GM12801 (cell line): Measurements from ENCODE around the gene CFAP119.

ENCODE experiments used
- TF ChIP-seq, protein P1 (sequence below): IDR thresholded peaks from one replicate; pipeline ENCODE4 v1.5.1; 2011; ENCODE audit warnings: control low read depth; ENCODE audit not compliant: insufficient read length; ENCODE audit errors: extremely low read depth

Gene CFAP119

DNA sequence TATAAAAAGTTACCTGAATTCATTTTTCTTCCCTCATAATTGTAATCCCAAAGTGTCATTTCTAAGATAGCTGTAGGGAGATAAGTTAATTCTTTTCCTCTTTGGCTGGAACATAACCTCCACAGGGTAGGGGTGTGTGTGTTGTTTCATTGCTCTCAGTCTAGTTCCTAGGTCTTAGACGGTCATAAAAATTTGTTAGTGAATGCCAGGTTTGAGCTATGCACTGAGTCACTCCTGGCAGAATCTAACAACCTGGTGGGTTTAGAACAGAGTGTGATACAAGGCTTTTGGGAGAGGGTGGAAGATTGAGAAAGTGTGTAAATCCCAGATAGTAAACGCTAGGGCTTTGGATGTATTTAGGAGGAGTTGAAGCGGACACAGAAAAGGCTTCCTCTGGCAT lies 14.5 kb downstream of the CFAP119 start:
- TF ChIP-seq, protein P1, sequence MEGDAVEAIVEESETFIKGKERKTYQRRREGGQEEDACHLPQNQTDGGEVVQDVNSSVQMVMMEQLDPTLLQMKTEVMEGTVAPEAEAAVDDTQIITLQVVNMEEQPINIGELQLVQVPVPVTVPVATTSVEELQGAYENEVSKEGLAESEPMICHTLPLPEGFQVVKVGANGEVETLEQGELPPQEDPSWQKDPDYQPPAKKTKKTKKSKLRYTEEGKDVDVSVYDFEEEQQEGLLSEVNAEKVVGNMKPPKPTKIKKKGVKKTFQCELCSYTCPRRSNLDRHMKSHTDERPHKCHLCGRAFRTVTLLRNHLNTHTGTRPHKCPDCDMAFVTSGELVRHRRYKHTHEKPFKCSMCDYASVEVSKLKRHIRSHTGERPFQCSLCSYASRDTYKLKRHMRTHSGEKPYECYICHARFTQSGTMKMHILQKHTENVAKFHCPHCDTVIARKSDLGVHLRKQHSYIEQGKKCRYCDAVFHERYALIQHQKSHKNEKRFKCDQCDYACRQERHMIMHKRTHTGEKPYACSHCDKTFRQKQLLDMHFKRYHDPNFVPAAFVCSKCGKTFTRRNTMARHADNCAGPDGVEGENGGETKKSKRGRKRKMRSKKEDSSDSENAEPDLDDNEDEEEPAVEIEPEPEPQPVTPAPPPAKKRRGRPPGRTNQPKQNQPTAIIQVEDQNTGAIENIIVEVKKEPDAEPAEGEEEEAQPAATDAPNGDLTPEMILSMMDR = no peak

DNA sequence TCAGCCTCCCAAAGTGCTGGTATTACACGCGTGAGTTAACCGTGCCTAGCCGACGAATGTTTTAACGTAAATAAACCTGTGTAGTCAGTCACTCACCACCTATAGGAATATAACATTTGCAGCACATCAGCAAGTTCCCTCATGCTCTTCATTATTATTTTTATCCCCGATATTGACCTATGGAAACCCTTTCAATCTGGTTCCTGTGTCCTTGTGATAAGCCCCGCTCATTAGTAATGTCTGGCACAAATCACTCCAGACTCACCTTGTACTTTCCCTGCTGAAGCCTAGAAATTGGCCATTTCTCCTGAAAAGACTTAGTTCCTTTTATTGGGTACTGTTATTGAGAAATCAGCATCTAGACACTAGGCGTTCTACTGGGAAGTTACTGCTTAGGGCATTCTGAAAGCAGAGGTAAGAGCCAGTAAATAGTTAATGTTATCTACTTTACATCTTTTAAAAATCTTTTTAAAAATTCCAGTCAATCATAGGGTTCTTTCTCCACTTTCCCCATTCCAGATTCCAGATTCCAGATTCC lies 15.2 kb downstream of the CFAP119 start:
- TF ChIP-seq, protein P1 = no peak

DNA sequence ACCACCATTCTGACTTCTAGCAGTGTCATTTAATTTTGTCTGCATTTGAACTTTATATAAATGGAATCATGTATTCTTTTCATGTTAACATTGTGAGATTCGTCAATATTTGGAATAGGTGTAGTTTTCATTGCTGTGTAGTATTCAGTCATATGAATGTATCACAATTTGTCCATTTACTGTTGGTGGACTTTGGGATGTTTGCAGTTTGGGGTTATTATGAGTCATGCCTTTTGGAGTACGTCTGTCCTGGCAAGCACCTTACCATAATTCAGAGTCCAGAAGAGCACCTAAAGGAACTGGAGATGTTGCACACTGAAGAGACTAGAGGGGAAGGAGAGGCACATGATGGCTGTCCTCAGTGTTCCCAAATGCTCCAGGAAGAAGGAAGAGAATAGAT lies 16.8 kb downstream of the CFAP119 start:
- TF ChIP-seq, protein P1 = no peak

- TF ChIP-seq, protein P1 = no peak
These were observed 17.7 kb downstream of the CFAP119 start for GRCh38 chr16:30744183-30744582.

DNA sequence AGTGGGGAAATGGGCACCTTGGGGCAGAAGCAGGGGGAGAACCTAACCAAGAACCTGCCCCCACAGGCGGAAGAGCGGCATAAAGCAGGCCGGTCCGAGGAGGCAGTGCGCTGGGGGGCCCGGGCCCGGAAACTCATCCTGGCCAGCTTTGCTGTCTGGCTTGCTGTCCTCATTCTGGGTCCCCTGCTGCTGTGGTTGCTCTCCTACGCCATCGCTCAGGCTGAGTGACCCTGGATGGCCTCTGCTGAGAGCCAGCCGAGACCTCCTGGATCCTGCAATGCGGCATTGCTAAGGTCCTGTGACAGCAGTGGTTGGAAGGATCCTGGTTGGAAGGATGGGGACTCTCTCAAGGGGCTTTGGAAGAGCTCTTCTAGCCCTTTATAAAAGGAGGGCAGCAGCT lies 18.1 kb downstream of the CFAP119 start:
- TF ChIP-seq, protein P1 = no peak

DNA sequence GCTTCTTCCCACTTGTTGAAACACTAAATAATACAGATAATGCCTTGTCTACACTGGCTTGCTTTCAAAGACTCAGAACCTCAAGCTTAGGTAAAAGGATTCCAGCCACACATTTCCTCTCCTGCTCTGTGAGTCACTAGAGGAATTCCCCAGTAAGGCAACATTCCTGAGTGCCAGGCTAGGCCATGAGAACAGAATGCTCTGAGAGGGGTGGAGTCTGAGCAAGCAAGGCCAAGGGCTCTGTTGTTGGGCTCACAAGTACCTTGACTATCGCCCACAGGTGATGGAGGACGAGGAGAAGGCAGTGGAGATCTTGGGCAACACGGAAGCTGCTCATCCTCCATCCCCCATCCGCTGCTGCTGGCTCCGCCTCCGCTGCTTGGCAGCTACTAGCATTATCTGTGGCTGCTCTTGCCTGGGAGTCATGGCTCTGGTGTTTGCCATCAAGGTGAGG lies 20.4 kb downstream of the CFAP119 start:
- TF ChIP-seq, protein P1 = no peak

GRCh38 chr16:30740364-30741251 lies 21.3 kb downstream of the CFAP119 start:
- TF ChIP-seq, protein P1 = no peak
